PC-9 (cell line): ENCODE results near the gene BPIFB3.

Source experiments
- CTCF ChIP-seq: fragments of 200-600 bp; sonication (generic); conservative IDR thresholded peaks from 2 replicates; pipeline ENCODE4 v1.6.1; 2017; ENCODE audit warnings: mixed run types, antibody characterized with exemption, mild to moderate bottlenecking, moderate library complexity
- EZH2 ChIP-seq: fragments of 200-600 bp; sonication (generic); IDR thresholded peaks from 2 replicates; pipeline ENCODE4 v1.8.0; 2017; ENCODE audit warnings: antibody characterized with exemption, low read depth

GRCh38 chr20:33025318-33025876 lies 28.3 kb upstream of the BPIFB3 start:
- TF ChIP-seq CTCF, result no peak
- TF ChIP-seq EZH2, result no peak
